Activated T-helper 1 cell treated with Interleukin-2 at 50 U/mL for 16 hours (primary cell): ENCODE results near the gene MAGEA9.
"Not testable (repeated sequence)": the region's sequence is repeated elsewhere in the genome, so short reads cannot be mapped to it uniquely, and the experiment has no call there.

Experiments
- DNase-seq: peaks from one replicate; pipeline ENCODE4 v3.0.0-alpha.2; 2020; ENCODE audit warnings: low read depth

Gene MAGEA9

DNA sequence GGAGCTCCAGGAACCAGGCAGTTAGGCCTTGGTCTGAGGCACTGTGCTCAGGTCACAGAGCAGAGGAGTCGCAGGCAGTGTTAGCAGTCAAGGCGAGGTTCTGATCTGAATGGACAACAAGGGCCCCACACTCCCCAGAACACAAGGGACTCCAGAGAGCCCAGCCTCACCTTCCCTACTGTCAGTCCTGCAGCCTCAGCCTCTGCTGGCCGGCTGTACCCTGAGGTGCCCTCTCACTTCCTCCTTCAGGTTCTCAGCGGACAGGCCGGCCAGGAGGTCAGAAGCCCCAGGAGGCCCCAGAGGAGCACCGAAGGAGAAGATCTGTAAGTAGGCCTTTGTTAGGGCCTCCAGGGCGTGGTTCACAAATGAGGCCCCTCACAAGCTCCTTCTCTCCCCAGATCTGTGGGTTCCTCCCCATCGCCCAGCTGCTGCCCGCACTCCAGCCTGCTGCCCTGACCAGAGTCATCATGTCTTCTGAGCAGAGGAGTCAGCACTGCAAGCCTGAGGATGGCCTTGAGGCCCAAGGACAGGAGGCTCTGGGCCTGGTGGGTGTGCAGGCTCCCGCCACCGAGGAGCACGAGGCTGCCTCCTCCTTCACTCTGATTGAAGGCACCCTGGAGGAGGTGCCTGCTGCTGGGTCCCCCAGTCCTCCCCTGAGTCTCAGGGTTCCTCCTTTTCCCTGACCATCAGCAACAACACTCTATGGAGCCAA, 26.2 kb downstream of the MAGEA9 start:
- DNase-seq = no peak

DNA sequence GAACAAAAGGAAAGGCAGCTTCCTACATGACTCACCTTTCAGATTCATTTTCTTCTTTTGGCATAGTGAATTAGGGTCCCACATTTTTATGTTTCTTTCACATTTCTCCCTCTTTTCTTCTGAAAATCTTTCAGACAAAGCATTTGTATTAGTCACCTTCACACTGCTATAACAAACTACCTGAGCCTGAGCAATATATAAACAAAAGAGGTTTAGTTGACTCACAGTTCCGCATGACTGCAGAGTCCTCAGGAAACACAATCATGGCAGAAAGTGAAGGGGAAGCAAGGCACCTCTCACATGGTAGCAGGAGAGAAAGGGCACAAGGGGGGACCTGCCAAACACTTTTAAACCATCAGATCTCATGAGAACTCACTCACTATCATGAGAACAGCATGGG, 36.9 kb downstream of the MAGEA9 start:
- no peak for DNase-seq

DNA sequence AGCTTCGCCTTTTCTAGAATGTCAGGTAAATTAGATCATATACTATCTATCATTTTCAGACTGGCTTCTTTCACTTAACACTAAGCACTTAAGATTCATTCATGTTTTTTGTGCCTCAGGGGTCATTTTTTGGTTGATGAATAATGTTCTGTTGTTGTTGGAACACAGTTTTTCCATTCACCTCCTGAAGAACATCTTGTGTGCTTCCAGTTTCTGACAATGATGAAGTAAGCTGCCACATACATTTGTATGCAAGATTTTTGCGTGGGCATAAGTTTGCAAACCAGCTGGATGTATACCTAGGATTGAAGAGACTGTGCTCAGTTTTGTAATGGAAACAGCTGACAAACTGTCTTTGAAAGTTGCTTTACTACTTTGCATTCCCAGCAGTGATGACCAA, 37.6 kb downstream of the MAGEA9 start:
- DNase-seq = no peak

DNA sequence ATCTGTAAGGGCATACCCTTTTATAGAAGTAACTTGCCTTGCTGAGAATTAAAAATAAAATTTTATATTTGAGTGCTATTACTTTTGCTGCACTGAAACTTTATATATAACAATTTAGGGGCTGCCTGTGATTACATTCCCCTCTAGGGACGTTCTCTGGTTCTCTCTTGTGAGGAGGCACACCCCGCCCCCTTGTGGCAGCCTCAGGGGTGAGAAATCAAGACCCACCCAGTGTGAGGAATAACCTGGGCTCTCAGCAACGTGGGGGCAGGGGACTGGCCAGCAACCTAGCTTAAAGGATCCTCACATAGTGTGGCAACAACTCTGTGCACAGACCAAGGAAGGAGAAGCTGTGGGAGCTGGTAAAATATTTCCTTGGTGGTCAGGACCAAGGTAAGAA, 43.7 kb downstream of the MAGEA9 start:
- DNase-seq = peak; percentile 18

DNA sequence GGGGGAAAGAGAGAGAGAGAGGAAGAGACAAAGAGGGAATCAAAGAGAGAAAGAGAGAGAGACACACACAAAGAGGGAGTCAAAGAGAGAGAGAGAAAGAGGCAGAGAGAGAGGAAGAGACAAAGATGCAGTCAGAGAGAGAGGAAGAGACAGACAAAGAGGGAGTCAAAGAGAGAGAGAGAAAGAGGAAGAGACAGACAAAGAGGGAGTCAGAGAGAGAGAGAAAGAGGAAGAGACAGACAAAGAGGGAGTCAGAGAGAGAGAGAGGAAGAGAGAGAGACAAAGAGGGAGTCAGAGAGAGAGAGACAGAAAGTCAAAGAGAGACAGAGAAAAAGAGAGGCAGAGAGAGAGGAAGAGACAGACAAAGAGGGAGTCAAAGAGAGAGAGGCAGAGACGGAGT, 45.5 kb downstream of the MAGEA9 start:
- DNase-seq = no peak

DNA sequence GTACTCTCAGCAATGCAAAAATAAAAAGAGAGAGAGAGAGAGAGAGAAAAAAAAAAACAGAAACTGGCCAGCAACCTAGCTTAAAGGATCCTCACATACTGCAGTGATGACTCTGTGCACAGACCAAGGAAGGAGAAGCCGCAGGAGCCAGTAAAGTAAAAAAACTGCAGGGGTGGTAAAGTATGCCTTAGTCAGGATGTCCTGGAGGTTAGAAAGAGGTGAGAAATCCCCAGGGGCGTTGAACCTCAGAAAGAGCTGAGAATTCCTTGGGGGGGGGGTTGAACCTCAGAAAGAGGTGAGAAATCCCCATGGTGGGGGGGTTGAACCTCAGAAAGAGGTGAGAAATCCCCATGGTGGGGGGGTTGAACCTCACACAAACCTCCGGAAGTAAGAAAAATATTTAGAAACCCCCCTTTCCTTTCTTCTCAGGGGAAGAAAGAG, 48.0 kb downstream of the MAGEA9 start:
- no peak for DNase-seq

DNA sequence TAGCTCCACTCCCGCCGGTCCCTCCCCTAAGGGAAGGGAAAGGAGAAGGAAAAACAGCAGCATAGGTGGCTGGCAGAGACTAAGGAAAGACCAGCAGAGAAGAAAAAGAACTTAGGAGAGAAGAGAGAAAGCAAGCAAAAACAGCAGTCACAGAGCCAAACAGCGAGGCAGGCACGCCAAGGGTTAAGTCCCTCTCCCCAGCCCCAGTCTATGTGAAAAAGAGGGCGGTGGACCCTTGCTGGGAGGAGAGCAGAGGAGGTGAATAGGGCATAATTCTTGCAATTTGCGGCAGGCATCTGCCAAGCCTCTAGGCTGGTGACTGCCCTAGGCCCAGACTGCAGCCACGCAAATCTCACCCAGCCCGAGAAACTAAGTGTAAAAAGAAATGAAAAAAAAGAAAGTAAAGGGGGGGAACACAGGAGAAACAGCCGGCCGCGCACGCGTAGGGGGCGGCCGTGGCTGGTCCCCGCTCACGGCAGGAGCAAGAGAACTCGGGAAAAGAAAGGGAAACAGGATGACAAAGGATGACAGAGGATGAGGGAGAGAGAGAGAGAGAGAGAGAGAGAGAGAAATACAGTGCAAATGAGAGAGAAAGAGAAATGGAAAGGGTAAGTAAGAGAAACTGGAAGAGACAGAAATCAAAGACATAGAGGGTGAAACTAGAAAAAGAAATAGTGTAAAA, 48.6 kb downstream of the MAGEA9 start:
- DNase-seq = no peak

DNA sequence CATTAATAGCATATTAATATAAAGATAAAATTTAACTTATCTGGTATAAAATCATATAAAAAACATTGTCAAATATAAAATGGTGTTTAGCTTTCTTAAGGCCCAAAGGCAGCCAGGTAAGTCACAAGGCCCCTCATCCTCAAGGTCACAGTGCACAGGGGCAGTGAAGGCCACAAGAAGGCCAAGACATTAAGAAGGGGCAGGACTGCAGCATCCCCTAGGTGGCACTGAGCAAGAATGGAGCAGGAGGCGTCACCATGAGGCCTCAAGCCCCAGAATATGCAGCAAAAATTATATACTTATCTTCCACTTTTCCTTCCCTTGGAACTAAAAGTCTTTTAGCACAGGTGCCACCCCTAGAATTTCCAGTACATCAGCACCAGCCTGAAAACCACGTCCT, 49.7 kb downstream of the MAGEA9 start:
- no peak for DNase-seq

DNA sequence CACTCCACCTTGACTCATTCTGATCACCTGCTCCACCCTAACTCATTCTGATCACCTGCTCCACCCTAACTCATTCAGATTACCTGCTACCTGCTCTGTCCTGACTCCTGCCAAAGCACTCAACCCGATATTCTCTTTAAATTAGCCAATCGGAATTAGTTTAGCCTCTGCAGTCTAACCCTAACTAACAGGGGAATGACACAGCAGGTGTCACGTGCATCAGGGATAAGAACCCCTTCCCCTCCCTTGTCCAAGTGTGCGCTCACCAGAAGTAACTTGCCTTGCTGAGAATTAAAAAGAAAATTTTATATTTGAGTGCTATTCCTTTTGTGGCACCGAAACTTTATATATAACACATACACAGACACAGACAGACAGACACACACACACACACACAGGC, 55.0 kb downstream of the MAGEA9 start:
- not testable (repeated sequence) for DNase-seq

DNA sequence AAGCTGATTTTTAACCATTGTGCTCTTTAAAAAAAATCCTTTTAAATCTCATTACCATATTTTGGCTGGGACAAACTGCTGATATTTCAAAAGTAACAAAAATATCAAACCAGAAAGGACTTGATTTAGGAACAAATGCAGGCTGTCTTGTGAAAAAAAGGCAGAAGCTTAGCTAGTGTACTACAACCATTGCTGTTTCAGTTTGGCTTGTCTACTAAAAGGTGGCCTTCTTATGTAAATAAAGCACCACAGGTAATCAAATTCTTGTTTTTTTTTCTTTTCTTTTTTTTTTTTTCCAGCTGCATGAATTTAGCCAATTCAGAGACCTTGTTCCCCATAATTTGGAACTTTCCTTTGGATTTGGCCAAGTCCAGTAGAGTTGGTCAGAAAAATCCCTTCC, 55.4 kb downstream of the MAGEA9 start:
- no peak for DNase-seq
